ENCODE data around the gene C22orf39.
A peak's percentile ranks its signal among the peaks of the same experiment; 100 is the strongest.

C22orf39 gene

GRCh38 chr22:19447330-19448075 lies at the start of gene C22orf39:
TSS of gene C22orf39 (minus strand) at chr22:19447711. CDS start at chr22:19447688, 23 bp downstream.
- peak; percentile 91 for DNase-seq

GRCh38 chr22:19497245-19497644 lies 49.7 kb upstream of the C22orf39 start:
- no peak for DNase-seq

GRCh38 chr22:19496324-19496630 lies 48.8 kb upstream of the C22orf39 start:
- no peak for DNase-seq

GRCh38 chr22:19495562-19496323 lies 48.2 kb upstream of the C22orf39 start:
- DNase-seq, result no peak

- DNase-seq, result no peak
Observed at GRCh38 chr22:19494676-19495173, 47.2 kb upstream of the C22orf39 start.

- DNase-seq, result no peak
Observed at GRCh38 chr22:19494001-19494560, 46.6 kb upstream of the C22orf39 start.

- DNase-seq, result no peak
Observed at GRCh38 chr22:19492504-19493174, 45.1 kb upstream of the C22orf39 start.

- no peak for DNase-seq
Observed at GRCh38 chr22:19490628-19491230, 43.2 kb upstream of the C22orf39 start.

- no peak for DNase-seq
Observed at GRCh38 chr22:19488884-19489843, 41.7 kb upstream of the C22orf39 start.

GRCh38 chr22:19488285-19488684 lies 40.8 kb upstream of the C22orf39 start:
- DNase-seq, result no peak

- no peak for DNase-seq
Observed at GRCh38 chr22:19483481-19484244, 36.2 kb upstream of the C22orf39 start.

- no peak for DNase-seq
Observed at GRCh38 chr22:19482297-19482696, 34.8 kb upstream of the C22orf39 start.

- DNase-seq, result no peak
Observed at GRCh38 chr22:19480789-19481188, 33.3 kb upstream of the C22orf39 start.

GRCh38 chr22:19480173-19480568 lies 32.7 kb upstream of the C22orf39 start:
- no peak for DNase-seq

- peak; percentile 98 for DNase-seq
Observed at GRCh38 chr22:19479355-19480172, 32.1 kb upstream of the C22orf39 start, which contains the start of gene CDC45. TSS of gene CDC45 (plus strand) at chr22:19479920. CDS start at chr22:19479969, 49 bp downstream.

- DNase-seq, result peak; percentile 81
Observed at GRCh38 chr22:19478901-19479354, 31.4 kb upstream of the C22orf39 start, which contains the start of gene UFD1. TSS of gene UFD1 (minus strand) at chr22:19479193. CDS start at chr22:19479085, 108 bp downstream.

GRCh38 chr22:19478045-19478900 lies 30.8 kb upstream of the C22orf39 start:
- no peak for DNase-seq

- no peak for DNase-seq
Observed at GRCh38 chr22:19477321-19478044, 30.0 kb upstream of the C22orf39 start.

Data from NCI-H748 treated with DMSO at 0.1 percent for 48 hours (cell line).